ENCODE measurements around the gene PAK1. TPM values are rescaled to one million over a fixed set of nuclear protein-coding genes. Genes with fewer than 3 reads are reported as not detected.
A peak's percentile ranks its signal among the peaks of the same experiment; 100 is the strongest.

Gene PAK1
- total and polyA plus RNA-seq, 2 donors (not counting 1 experiment from before 2014, with no cell fraction given) = 34.6 to 37.7 TPM

GRCh38 chr11:77407613-77408012 is 66.3 kb downstream of the PAK1 start:
- Histone ChIP-seq H3K4me1 (ENCODE audit: control insufficient read depth, extremely low read depth, insufficient read depth, low read length) (peaks cover 7% of the 10 kb centered on the region), H3K79me2 (ENCODE audit: control insufficient read depth, insufficient read depth, low read length) (peaks cover 24% of the 10 kb centered on the region), H3K4me2 (ENCODE audit: extremely low read depth, insufficient read depth, low read length) (peak overlapping the region; percentile 17), H3K27me3 (ENCODE audit: control insufficient read depth, insufficient read depth, low read length) (no peaks in the 10 kb centered on the region), H3K27ac (ENCODE audit: insufficient read depth, low read length) (no peak overlapping the region), H4K20me1 (ENCODE audit: control insufficient read depth, extremely low read depth, insufficient read depth, low read length) (no peaks in the 10 kb centered on the region), H3K9ac (ENCODE audit: insufficient read depth, low read length) (no peak overlapping the region), H3K4me3 (replicated peaks in 1 of 4; ENCODE audit: control extremely low read depth in 1 of 4, insufficient read depth in 1 of 4, low read depth in 3 of 4, low read length in 4 of 4) (no peak overlapping the region), H3K9me3 (ENCODE audit: control insufficient read depth, insufficient read depth, low read depth, low read length) (no peaks in the 10 kb centered on the region), H3K36me3 (ENCODE audit: control insufficient read depth, insufficient read depth, low read length) (no peaks in the 10 kb centered on the region), H2AFZ (ENCODE audit: low read length) (no peak overlapping the region)
- peak; percentile 83 to 90 for DNase-seq (ENCODE audit: low read depth in 2 of 2)
- TF ChIP-seq CTCF (conservative IDR thresholded peaks at IDR 0.05 in 1 of 2, IDR thresholded peaks at IDR 0.05 in 1 of 2; ENCODE audit: low read depth in 1 of 2, low read length in 2 of 2) (no peak), EZH2 (IDR thresholded peaks at IDR 0.05; ENCODE audit: low read length, missing control alignments) (no peak)

DNA sequence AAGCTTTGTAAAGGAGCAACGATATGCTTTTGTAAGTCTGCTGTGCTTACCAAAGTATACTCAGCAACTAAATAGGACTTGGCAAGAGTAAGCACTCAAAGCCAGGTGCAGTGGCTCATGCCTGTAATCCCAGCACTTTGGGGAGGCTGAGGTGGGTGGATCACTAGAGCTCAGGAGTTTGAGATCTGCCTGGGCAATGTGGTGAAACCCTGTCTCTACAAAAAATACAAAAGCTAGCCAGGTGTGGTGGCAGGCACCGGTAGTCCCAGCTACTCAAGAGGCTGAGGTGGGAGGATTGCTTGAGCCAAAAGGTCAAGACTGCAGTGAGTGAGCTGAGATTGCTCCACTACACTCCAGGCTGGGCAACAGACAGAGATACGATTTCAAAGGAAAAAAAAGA is 67.5 kb downstream of the PAK1 start:
- Histone ChIP-seq H4K20me1 (ENCODE audit: control insufficient read depth, extremely low read depth, insufficient read depth, low read length) (no peaks in the 10 kb centered on the region), H3K4me3 (replicated peaks in 1 of 4; ENCODE audit: control extremely low read depth in 1 of 4, insufficient read depth in 1 of 4, low read depth in 3 of 4, low read length in 4 of 4) (no peak overlapping the region), H3K27me3 (ENCODE audit: control insufficient read depth, insufficient read depth, low read length) (no peaks in the 10 kb centered on the region), H3K27ac (ENCODE audit: insufficient read depth, low read length) (no peak overlapping the region), H3K9me3 (ENCODE audit: control insufficient read depth, insufficient read depth, low read depth, low read length) (no peaks in the 10 kb centered on the region), H3K4me2 (ENCODE audit: extremely low read depth, insufficient read depth, low read length) (no peak overlapping the region), H3K79me2 (ENCODE audit: control insufficient read depth, insufficient read depth, low read length) (peaks cover 29% of the 10 kb centered on the region), H3K9ac (ENCODE audit: insufficient read depth, low read length) (no peak overlapping the region), H3K36me3 (ENCODE audit: control insufficient read depth, insufficient read depth, low read length) (no peaks in the 10 kb centered on the region), H3K4me1 (ENCODE audit: control insufficient read depth, extremely low read depth, insufficient read depth, low read length) (peaks cover 3% of the 10 kb centered on the region), H2AFZ (ENCODE audit: low read length) (no peak overlapping the region)
- DNase-seq (ENCODE audit: low read depth in 2 of 2) = no peak
- TF ChIP-seq CTCF (conservative IDR thresholded peaks at IDR 0.05 in 1 of 2, IDR thresholded peaks at IDR 0.05 in 1 of 2; ENCODE audit: low read depth in 1 of 2, low read length in 2 of 2) (no peak), EZH2 (IDR thresholded peaks at IDR 0.05; ENCODE audit: low read length, missing control alignments) (no peak)

DNA sequence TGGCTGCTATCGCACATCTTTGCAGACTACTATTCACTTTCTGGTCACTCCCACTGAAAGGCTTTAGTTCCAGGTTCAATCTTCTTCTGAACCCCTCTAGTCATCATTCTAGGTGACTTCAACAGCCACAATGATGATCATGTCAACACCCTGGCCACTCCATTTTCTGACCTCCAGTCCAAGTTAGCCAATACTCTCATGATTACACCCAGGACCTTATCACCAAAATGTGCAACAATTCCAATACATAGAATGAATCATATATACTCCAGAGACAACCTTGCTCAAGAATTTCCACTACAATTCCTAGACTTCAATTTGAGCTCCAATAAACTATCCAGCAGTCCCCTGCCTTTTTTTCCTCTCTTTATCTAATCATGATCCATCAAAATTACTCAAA is 70.7 kb downstream of the PAK1 start:
- Histone ChIP-seq H3K36me3 (ENCODE audit: control insufficient read depth, insufficient read depth, low read length) (no peaks in the 10 kb centered on the region), H3K4me1 (ENCODE audit: control insufficient read depth, extremely low read depth, insufficient read depth, low read length) (peaks cover 3% of the 10 kb centered on the region), H3K4me2 (ENCODE audit: extremely low read depth, insufficient read depth, low read length) (no peak overlapping the region), H3K9ac (ENCODE audit: insufficient read depth, low read length) (no peak overlapping the region), H3K27ac (ENCODE audit: insufficient read depth, low read length) (no peak overlapping the region), H2AFZ (ENCODE audit: low read length) (no peak overlapping the region), H3K79me2 (ENCODE audit: control insufficient read depth, insufficient read depth, low read length) (peaks cover 12% of the 10 kb centered on the region), H4K20me1 (ENCODE audit: control insufficient read depth, extremely low read depth, insufficient read depth, low read length) (no peaks in the 10 kb centered on the region), H3K4me3 (replicated peaks in 1 of 4; ENCODE audit: control extremely low read depth in 1 of 4, insufficient read depth in 1 of 4, low read depth in 3 of 4, low read length in 4 of 4) (no peak overlapping the region), H3K27me3 (ENCODE audit: control insufficient read depth, insufficient read depth, low read length) (no peaks in the 10 kb centered on the region), H3K9me3 (ENCODE audit: control insufficient read depth, insufficient read depth, low read depth, low read length) (no peaks in the 10 kb centered on the region)
- no peak for DNase-seq (ENCODE audit: low read depth in 2 of 2)
- TF ChIP-seq EZH2 (IDR thresholded peaks at IDR 0.05; ENCODE audit: low read length, missing control alignments) = no peak
- no peak for TF ChIP-seq CTCF (conservative IDR thresholded peaks at IDR 0.05 in 1 of 2, IDR thresholded peaks at IDR 0.05 in 1 of 2; ENCODE audit: low read depth in 1 of 2, low read length in 2 of 2)
